Activated CD8-positive, alpha-beta memory T cell treated with anti-CD3 and anti-CD28 coated beads, Interleukin-2, amount 50 U/mL, for 1 hour (primary cell): ENCODE results near the gene PLAAT4.
"Not testable (repeated sequence)": the region's sequence is repeated elsewhere in the genome, so short reads cannot be mapped to it uniquely, and the experiment has no call there.

Experiments used
- DNase-seq: peaks from one replicate; pipeline ENCODE4 v3.0.0-alpha.2; 2020; ENCODE audit errors: extremely low read depth

PLAAT4 gene

GRCh38 chr11:63537293-63538101 lies 889 bp downstream of the PLAAT4 start:
- DNase-seq: no peak

- DNase-seq: not testable (repeated sequence)
Measured at GRCh38 chr11:63542506-63542905, 5.9 kb downstream of the PLAAT4 start.

GRCh38 chr11:63543711-63544110 lies 7.1 kb downstream of the PLAAT4 start:
- DNase-seq: no peak

- DNase-seq: no peak
Measured at GRCh38 chr11:63547061-63547460, 10.5 kb downstream of the PLAAT4 start.

- no peak for DNase-seq
Measured at GRCh38 chr11:63548178-63548577, 11.6 kb downstream of the PLAAT4 start.

GRCh38 chr11:63549411-63549810 lies 12.8 kb downstream of the PLAAT4 start:
- no peak for DNase-seq

- not testable (repeated sequence) for DNase-seq
Measured at GRCh38 chr11:63550156-63550700, 13.6 kb downstream of the PLAAT4 start.

- no peak for DNase-seq
Measured at GRCh38 chr11:63551091-63551888, 14.7 kb downstream of the PLAAT4 start.

GRCh38 chr11:63551889-63552266 lies 15.3 kb downstream of the PLAAT4 start:
- no peak for DNase-seq

- DNase-seq: no peak
Measured at GRCh38 chr11:63552921-63553320, 16.3 kb downstream of the PLAAT4 start.

GRCh38 chr11:63553759-63554158 lies 17.2 kb downstream of the PLAAT4 start:
- peak; percentile 42 for DNase-seq

GRCh38 chr11:63554877-63555223 lies 18.2 kb downstream of the PLAAT4 start:
- DNase-seq: no peak

GRCh38 chr11:63556404-63557013 lies 19.9 kb downstream of the PLAAT4 start:
- no peak for DNase-seq

- no peak for DNase-seq
Measured at GRCh38 chr11:63557570-63557969, 21.0 kb downstream of the PLAAT4 start.

- no peak for DNase-seq
Measured at GRCh38 chr11:63558459-63559157, 22.0 kb downstream of the PLAAT4 start.

- DNase-seq: no peak
Measured at GRCh38 chr11:63560506-63561180, 24.0 kb downstream of the PLAAT4 start.

- no peak for DNase-seq
Measured at GRCh38 chr11:63563201-63564055, 26.8 kb downstream of the PLAAT4 start, which contains the start of gene PLAAT2. PLAAT2 (minus strand) TSS chr11:63563379; CDS start chr11:63563324, 55 bp downstream.

- no peak for DNase-seq
Measured at GRCh38 chr11:63564056-63564774, 27.6 kb downstream of the PLAAT4 start.

GRCh38 chr11:63564784-63565350 lies 28.3 kb downstream of the PLAAT4 start:
- no peak for DNase-seq
